Hepatocyte (in vitro differentiated cells): ENCODE data around the gene SCT. TPM values are rescaled to one million over a fixed set of nuclear protein-coding genes. Genes with fewer than 3 reads are reported as not detected.

ENCODE experiments used
- DNase-seq: peaks from one replicate; pipeline ENCODE4 v3.0.0-alpha.2; 2016; ENCODE audit warnings: low spot score
- H2AFZ ChIP-seq: fragments of 200-600 bp; sonication (generic); 2 replicates; pipeline ENCODE4 v1.6.0; 2016; ENCODE audit warnings: antibody characterized with exemption, mild to moderate bottlenecking
- H3K27ac ChIP-seq: fragments of 200-600 bp; sonication (generic); 2 replicates; pipeline ENCODE4 v1.5.1; 2016; ENCODE audit warnings: mild to moderate bottlenecking
- H3K27me3 ChIP-seq: fragments of 200-600 bp; sonication (generic); 2 replicates; pipeline ENCODE4 v1.6.1; 2016
- H3K36me3 ChIP-seq: fragments of 200-600 bp; sonication (generic); replicated peaks from 2 replicates; pipeline ENCODE4 v1.5.1; 2016; ENCODE audit warnings: low read depth; ENCODE audit not compliant: insufficient read depth
- H3K4me1 ChIP-seq: fragments of 200-600 bp; sonication (generic); 2 replicates; pipeline ENCODE4 v1.5.1; 2016; ENCODE audit warnings: mild to moderate bottlenecking, moderate library complexity; ENCODE audit not compliant: insufficient read depth
- H3K4me2 ChIP-seq: fragments of 200-600 bp; sonication (generic); 2 replicates; pipeline ENCODE4 v1.6.0; 2016
- H3K4me3 ChIP-seq: fragments of 200-600 bp; sonication (generic); 2 replicates; pipeline ENCODE4 v1.5.1; 2016; ENCODE audit warnings: mild to moderate bottlenecking
- H3K79me2 ChIP-seq: fragments of 200-600 bp; sonication (generic); 2 replicates; pipeline ENCODE4 v1.6.0; 2017; ENCODE audit warnings: mild to moderate bottlenecking
- H3K9me2 ChIP-seq: fragments of 200-600 bp; sonication (generic); replicated peaks from 2 replicates; pipeline ENCODE4 v1.6.0; 2017; ENCODE audit warnings: mild to moderate bottlenecking; ENCODE audit not compliant: insufficient read depth
- H3K9me3 ChIP-seq: fragments of 200-600 bp; sonication (generic); 2 replicates; pipeline ENCODE4 v1.5.1; 2016; ENCODE audit warnings: low read depth, mild to moderate bottlenecking
- H4K20me1 ChIP-seq: fragments of 200-600 bp; sonication (generic); 2 replicates; pipeline ENCODE4 v1.6.0; 2016; ENCODE audit warnings: mild to moderate bottlenecking; ENCODE audit not compliant: insufficient read depth, poor library complexity, severe bottlenecking
- CTCF ChIP-seq: fragments of 200-600 bp; sonication (generic); IDR thresholded peaks from 2 replicates; pipeline ENCODE4 v1.5.1; 2016; ENCODE audit warnings: antibody characterized with exemption, mild to moderate bottlenecking; ENCODE audit not compliant: poor library complexity
- EZH2 ChIP-seq: fragments of 200-600 bp; sonication (generic); IDR thresholded peaks from 2 replicates; pipeline ENCODE4 v1.6.1; 2016; ENCODE audit warnings: antibody characterized with exemption, mild to moderate bottlenecking, borderline replicate concordance
- EZH2phosphoT487 ChIP-seq: fragments of 200-600 bp; sonication (generic); IDR thresholded peaks from one replicate; pipeline ENCODE4 v1.6.1; 2018; ENCODE audit warnings: antibody characterized with exemption, mild to moderate bottlenecking, low read depth, moderate library complexity; ENCODE audit not compliant: unreplicated experiment, severe bottlenecking
- WGBS: methylation state at CpG from one replicate; pipeline ENCODE4 v1.1.6; 2016; ENCODE audit warnings: low lambda C conversion rate; ENCODE audit errors: missing lambda C conversion rate; 5-methylcytosine and 5-hydroxymethylcytosine counted together
- polyA plus RNA-seq: library from polyadenylated mRNA; unstranded; fragments of >200 nt; fragmentation: Nextera tagmentation; extraction: Ambion mirVana; gene quantifications from 2 replicates; pipeline ENCODE4 v1.2.1, GENCODE V29; 2016
- total RNA-seq: library from RNA; depleted of rRNA; stranded (reverse); fragments of >200 nt; gene quantifications from 2 replicates; pipeline ENCODE4 v1.2.3, GENCODE V29; 2014

Gene SCT
- total and polyA plus RNA-seq, 2 experiments from 2014 or later = 21.7 TPM; not detected in 1

- Histone ChIP-seq H3K27ac (no peak overlapping the region), H3K4me2 (no peak overlapping the region), H3K9me2 (no peaks in the 10 kb centered on the region), H3K27me3 (no peaks in the 10 kb centered on the region), H3K36me3 (no peaks in the 10 kb centered on the region), H3K4me3 (no peak overlapping the region), H2AFZ (no peak overlapping the region), H3K4me1 (no peaks in the 10 kb centered on the region), H4K20me1 (peaks cover 6% of the 10 kb centered on the region), H3K9me3 (no peaks in the 10 kb centered on the region), H3K79me2 (peaks cover 27% of the 10 kb centered on the region)
- DNase-seq = no peak
- WGBS = 97% methylated on average over 23 of the region's 29 CpGs
- TF ChIP-seq EZH2 (no peak), EZH2phosphoT487 (no peak), CTCF (no peak)
These were observed 29.7 kb downstream of the SCT start for GRCh38 chr11:597166-597725.

- H3K4me1 ChIP-seq = no peaks in the 10 kb centered on the region
- H3K27ac ChIP-seq = no peak overlapping the region
- no peak overlapping the region for H2AFZ ChIP-seq
- 95% methylated on average over 10 of the region's 10 CpGs for WGBS
- H3K9me3 ChIP-seq = no peaks in the 10 kb centered on the region
- H3K27me3 ChIP-seq = no peaks in the 10 kb centered on the region
- no peaks in the 10 kb centered on the region for H3K36me3 ChIP-seq
- H3K79me2 ChIP-seq = peaks cover 30% of the 10 kb centered on the region
- no peaks in the 10 kb centered on the region for H3K9me2 ChIP-seq
- no peak for DNase-seq
- no peak overlapping the region for H3K4me3 ChIP-seq
- H4K20me1 ChIP-seq = peaks cover 6% of the 10 kb centered on the region
- H3K4me2 ChIP-seq = no peak overlapping the region
- TF ChIP-seq EZH2phosphoT487 (no peak), EZH2 (no peak), CTCF (no peak)
These were observed 30.6 kb downstream of the SCT start for GRCh38 chr11:596374-596773.

GRCh38 chr11:595400-595799 lies 31.6 kb downstream of the SCT start:
- Histone ChIP-seq H3K9me3 (no peaks in the 10 kb centered on the region), H3K79me2 (peaks cover 40% of the 10 kb centered on the region), H3K4me1 (no peaks in the 10 kb centered on the region), H3K27me3 (no peaks in the 10 kb centered on the region), H3K36me3 (no peaks in the 10 kb centered on the region), H4K20me1 (peaks cover 8% of the 10 kb centered on the region), H2AFZ (no peak overlapping the region), H3K27ac (no peak overlapping the region), H3K9me2 (no peaks in the 10 kb centered on the region), H3K4me3 (no peak overlapping the region), H3K4me2 (no peak overlapping the region)
- WGBS = 96% methylated on average over 10 of the region's 10 CpGs
- TF ChIP-seq CTCF = no peak
- TF ChIP-seq EZH2 = no peak
- no peak for TF ChIP-seq EZH2phosphoT487
- DNase-seq = no peak
